Prostate gland (tissue), 2 donors: ENCODE measurements around the gene NOSIP.

Source experiments
- POLR2AphosphoS5 ChIP-seq: sonication (generic); formaldehyde crosslinking; IDR thresholded peaks from one replicate; pipeline ENCODE4 v1.6.1; 2017; ENCODE audit warnings: antibody characterized with exemption
- TF ChIP-seq, protein P1 (sequence below), 4 experiments: fragments of 200-600 bp in 2 of 4; fragments of 450-650 bp in 2 of 4; sonication (generic) in 2 of 4; IDR thresholded peaks; 1 replicate in 3 of 4; 2 replicates in 1 of 4; pipeline ENCODE4 v1.5.1; 2016 to 2019; ENCODE audit warnings: antibody characterized with exemption in 4 of 4, mild to moderate bottlenecking in 2 of 4, moderate library complexity in 2 of 4

DNA sequence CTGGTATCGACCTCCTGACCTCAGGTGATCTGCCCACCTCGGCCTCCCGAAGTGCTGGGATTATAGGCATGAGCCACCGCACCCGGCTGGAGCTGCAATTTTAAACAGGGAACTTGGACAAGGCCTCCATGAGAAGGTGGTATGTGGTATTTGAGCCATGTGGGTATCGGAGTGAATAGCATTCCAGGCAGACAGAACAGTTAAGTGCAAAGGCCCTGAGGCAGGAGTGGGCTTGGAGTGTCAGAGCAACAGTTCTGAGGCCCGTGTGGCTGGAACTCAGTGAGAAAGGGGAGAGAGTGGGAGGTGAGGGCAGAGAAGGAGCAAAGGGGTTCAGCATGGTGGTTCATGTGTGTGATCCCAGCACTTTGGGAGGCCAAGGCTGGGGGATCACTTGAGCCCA lies 49.6 kb downstream of the NOSIP start:
- TF ChIP-seq, protein P1, sequence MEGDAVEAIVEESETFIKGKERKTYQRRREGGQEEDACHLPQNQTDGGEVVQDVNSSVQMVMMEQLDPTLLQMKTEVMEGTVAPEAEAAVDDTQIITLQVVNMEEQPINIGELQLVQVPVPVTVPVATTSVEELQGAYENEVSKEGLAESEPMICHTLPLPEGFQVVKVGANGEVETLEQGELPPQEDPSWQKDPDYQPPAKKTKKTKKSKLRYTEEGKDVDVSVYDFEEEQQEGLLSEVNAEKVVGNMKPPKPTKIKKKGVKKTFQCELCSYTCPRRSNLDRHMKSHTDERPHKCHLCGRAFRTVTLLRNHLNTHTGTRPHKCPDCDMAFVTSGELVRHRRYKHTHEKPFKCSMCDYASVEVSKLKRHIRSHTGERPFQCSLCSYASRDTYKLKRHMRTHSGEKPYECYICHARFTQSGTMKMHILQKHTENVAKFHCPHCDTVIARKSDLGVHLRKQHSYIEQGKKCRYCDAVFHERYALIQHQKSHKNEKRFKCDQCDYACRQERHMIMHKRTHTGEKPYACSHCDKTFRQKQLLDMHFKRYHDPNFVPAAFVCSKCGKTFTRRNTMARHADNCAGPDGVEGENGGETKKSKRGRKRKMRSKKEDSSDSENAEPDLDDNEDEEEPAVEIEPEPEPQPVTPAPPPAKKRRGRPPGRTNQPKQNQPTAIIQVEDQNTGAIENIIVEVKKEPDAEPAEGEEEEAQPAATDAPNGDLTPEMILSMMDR (IDR thresholded peaks at IDR 0.05): no peak
- TF ChIP-seq POLR2AphosphoS5: no peak
